ENCODE results near the gene SMARCAL1. TPM values are rescaled to one million over a fixed set of nuclear protein-coding genes. Genes with fewer than 3 reads are reported as not detected.

SMARCAL1 gene
- total and polyA plus RNA-seq, 2 of the 13 experiments (the other 11 are each of a cell fraction or from before 2014, with no cell fraction given), result 12.7 to 21.3 TPM

- in situ Hi-C loops (cut with HindIII; ENCODE audit: extremely low pct_ligation_motif_present, low pct_unique_long_range_greater_than_20kb) (no loop called here), intact Hi-C loops (cut with micrococcal nuclease; ENCODE audit: unreplicated experiment) (no loop called here)
- Histone ChIP-seq H3K79me2 (ENCODE audit: insufficient read depth, low read length) (no peaks in the 10 kb centered on the region), H3K9ac (ENCODE audit: insufficient read depth, low read depth, low read length) (no peak overlapping the region), H3K4me3 (replicated peaks in 1 of 3; ENCODE audit: insufficient read depth in 1 of 3, low read depth in 2 of 3, low read length in 3 of 3) (no peak overlapping the region), H3K4me1 (ENCODE audit: insufficient read depth, low read length) (peaks cover 31% of the 10 kb centered on the region), H3K27me3 (ENCODE audit: control insufficient read depth in 1 of 2, insufficient read depth in 2 of 2, low read length in 2 of 2) (no peaks in the 10 kb centered on the region), H3K4me2 (ENCODE audit: low read depth, low read length) (no peak overlapping the region), H3K27ac (ENCODE audit: extremely low read length, insufficient read depth, low read length) (no peak overlapping the region), H3K36me3 (replicated peaks in 1 of 2; ENCODE audit: control insufficient read depth in 1 of 2, insufficient read depth in 2 of 2, low read length in 2 of 2) (no peaks in the 10 kb centered on the region), H2AFZ (ENCODE audit: low read length) (no peak overlapping the region), H4K20me1 (ENCODE audit: insufficient read depth, low read length) (no peaks in the 10 kb centered on the region), H3K9me3 (ENCODE audit: low read length) (no peaks in the 10 kb centered on the region)
- WGBS (ENCODE audit: low lambda C conversion rate), result 44% methylated on average over 4 of the region's 4 CpGs
- POLR2A ChIA-PET, result no interaction called here
- no peak for ATAC-seq
- TF ChIP-seq WIZ (CRISPR knock-in tag; IDR thresholded peaks at IDR 0.05) (no peak), ATF6 (CRISPR knock-in tag; conservative IDR thresholded peaks at IDR 0.05) (no peak), PBX2 (CRISPR knock-in tag; IDR thresholded peaks at IDR 0.05) (no peak), NBN (conservative IDR thresholded peaks at IDR 0.05) (no peak), E2F2 (CRISPR knock-in tag; IDR thresholded peaks at IDR 0.05; ENCODE audit: borderline replicate concordance) (no peak), ZBTB1 (CRISPR knock-in tag; IDR thresholded peaks at IDR 0.05; ENCODE audit: borderline replicate concordance) (no peak), MYPOP (CRISPR knock-in tag; IDR thresholded peaks at IDR 0.05) (no peak), SRSF1 (optimal IDR thresholded peaks at IDR 0.05; ENCODE audit: low read depth, low read length) (no peak), FIP1L1 (IDR thresholded peaks at IDR 0.05; ENCODE audit: borderline replicate concordance, insufficient read depth, low read depth, low read length) (no peak), ZNF549 (CRISPR knock-in tag; IDR thresholded peaks at IDR 0.05) (no peak), ZNF121 (CRISPR knock-in tag; IDR thresholded peaks at IDR 0.05) (no peak), CSRNP1 (CRISPR knock-in tag; IDR thresholded peaks at IDR 0.05) (no peak), SALL1 (CRISPR knock-in tag; IDR thresholded peaks at IDR 0.05) (no peak), MXI1 (IDR thresholded peaks at IDR 0.05; ENCODE audit: borderline replicate concordance, low read depth, low read length) (no peak), RBAK (CRISPR knock-in tag; IDR thresholded peaks at IDR 0.05) (no peak)
- no peak for DNase-seq (ENCODE audit: low spot score)
- FAIRE-seq, result no peak
- BruUV-seq (replicated peaks), result no TSS peak
- CTCF ChIA-PET (ENCODE audit: low intra/inter-chr PET ratio, low total read pairs), result no interaction called here
Observed at GRCh38 chr2:216525972-216526371, 113.7 kb downstream of the SMARCAL1 start.
